ENCODE results near the gene MBTPS1.

DNA sequence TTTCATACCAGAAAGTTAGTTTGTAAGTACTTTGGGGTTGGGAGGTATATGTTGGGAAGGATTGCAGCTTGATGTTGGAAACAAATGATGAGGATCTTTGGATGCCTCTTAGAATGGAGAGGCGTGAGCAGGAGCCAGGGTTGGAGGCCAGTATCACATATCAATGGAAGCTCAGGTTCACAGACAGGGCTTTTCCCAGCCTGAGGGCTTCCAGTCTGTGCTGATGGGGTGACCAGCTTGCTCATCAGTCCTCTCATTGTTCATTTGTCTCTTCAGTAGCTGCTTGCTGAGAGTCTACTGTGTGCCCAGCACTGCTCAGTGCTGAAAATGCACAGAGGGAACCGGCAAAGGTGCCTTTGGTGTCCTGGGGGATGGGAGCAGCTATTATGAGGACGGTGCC lies 34.2 kb upstream of the MBTPS1 start:
- TF ChIP-seq CTCF (IDR thresholded peaks at IDR 0.05; ENCODE audit: low read depth, low read length) (no peak), EZH2phosphoT487 (IDR thresholded peaks at IDR 0.05; ENCODE audit: low read depth) (no peak)
